B cell (primary cell): ENCODE measurements around the gene ABHD10. TPM values are rescaled to one million over a fixed set of nuclear protein-coding genes. Genes with fewer than 3 reads are reported as not detected.

Source experiments
- ATAC-seq: fragments of 200-7000 bp; cut with Tn5 transposase; one replicate; pipeline ENCODE4 v1.10.0; 2021; ENCODE audit warnings: low read depth, mild to moderate bottlenecking, moderate number of reproducible peaks, moderate library complexity
- CTCF ChIA-PET: fragments of 350-600 bp; sonication (Branson Sonifier 250); formaldehyde crosslinking; loops from one replicate; lab custom pipeline; 2021; ENCODE audit warnings: antibody characterized with exemption, inconsistent platforms; lab: Charles Lee
- POLR2A ChIA-PET: fragments of 350-600 bp; sonication (Branson Sonifier 250); formaldehyde crosslinking; loops from one replicate; lab custom pipeline; 2021; ENCODE audit warnings: antibody characterized with exemption; lab: Charles Lee
- DNase-seq: peaks from one replicate; pipeline ENCODE4 v3.0.0; 2013
- H2AFZ ChIP-seq: 2 replicates; pipeline ENCODE4 v1.6.1; 2012; ENCODE audit warnings: mild to moderate bottlenecking, low read depth, low read length; ENCODE audit not compliant: insufficient read depth, poor library complexity, severe bottlenecking
- H3K27ac ChIP-seq, 2 donors: 1 replicate in 1 of 2; 2 replicates in 1 of 2; pipeline ENCODE4 v1.5.1; 2012 to 2013; ENCODE audit warnings: low read length in 2 of 2, mild to moderate bottlenecking in 2 of 2, moderate library complexity in 1 of 2
- H3K27me3 ChIP-seq, 4 experiments: fragments of 200-600 bp in 1 of 4; sonication (generic) in 1 of 4; replicated peaks in 1 of 4; 1 replicate in 2 of 4; 2 replicates in 2 of 4; pipeline versions ENCODE4 v1.6.1 to v1.7.0; 2013 to 2016; ENCODE audit warnings: low read length in 3 of 4, mild to moderate bottlenecking in 2 of 4, mixed read lengths in 1 of 4, moderate library complexity in 1 of 4; ENCODE audit not compliant: insufficient read depth in 4 of 4, control insufficient read depth in 3 of 4; ENCODE audit errors: control extremely low read depth in 1 of 4
- H3K36me3 ChIP-seq, 2 experiments: replicated peaks in 1 of 2; 1 replicate in 1 of 2; 2 replicates in 1 of 2; pipeline versions ENCODE4 v1.6.1 to v1.7.1; 2013; ENCODE audit warnings: low read length in 1 of 2; ENCODE audit not compliant: insufficient read depth in 2 of 2, control insufficient read depth in 1 of 2; ENCODE audit errors: control extremely low read depth in 1 of 2, extremely low read depth in 1 of 2
- H3K4me1 ChIP-seq, 2 donors: fragments of 200-600 bp in 1 of 2; sonication (generic) in 1 of 2; 1 replicate in 1 of 2; 2 replicates in 1 of 2; pipeline versions ENCODE4 v1.5.1 to v1.6.1; 2013 to 2017; ENCODE audit warnings: low read length in 2 of 2; ENCODE audit not compliant: control insufficient read depth in 2 of 2, insufficient read depth in 2 of 2
- H3K4me2 ChIP-seq: replicated peaks from 2 replicates; pipeline ENCODE3; 2012; ENCODE audit warnings: mild to moderate bottlenecking, low read depth, low read length; ENCODE audit not compliant: poor library complexity, severe bottlenecking
- H3K4me3 ChIP-seq, 5 experiments: fragments of 200-600 bp in 1 of 5; sonication (generic) in 1 of 5; 1 replicate in 3 of 5; 2 replicates in 2 of 5; pipeline versions ENCODE4 v1.5.1 to v1.7.0; 2011 to 2016; ENCODE audit warnings: low read length in 4 of 5, mild to moderate bottlenecking in 4 of 5, low read depth in 2 of 5, control low read depth in 1 of 5, moderate library complexity in 1 of 5; ENCODE audit not compliant: insufficient read depth in 1 of 5; ENCODE audit errors: control extremely low read depth in 1 of 5, extremely low read depth in 1 of 5
- H3K79me2 ChIP-seq: fragments of 200-600 bp; sonication (generic); one replicate; pipeline ENCODE4 v1.6.0; 2016; ENCODE audit warnings: low read length; ENCODE audit not compliant: control insufficient read depth, insufficient read depth
- H3K9ac ChIP-seq: fragments of 200-600 bp; sonication (generic); 2 replicates; pipeline ENCODE4 v1.6.1; 2017; ENCODE audit warnings: mild to moderate bottlenecking, low read length, moderate library complexity
- H3K9me3 ChIP-seq, 3 donors: one replicate each; pipeline versions ENCODE4 v1.6.1 to v1.7.1; 2013; ENCODE audit warnings: low read length in 2 of 3; ENCODE audit not compliant: control insufficient read depth in 2 of 3, insufficient read depth in 1 of 3; ENCODE audit errors: control extremely low read depth in 1 of 3
- H4K20me1 ChIP-seq: 2 replicates; pipeline ENCODE4 v1.6.0; 2012; ENCODE audit warnings: mild to moderate bottlenecking, low read length; ENCODE audit not compliant: insufficient read depth, control insufficient read depth, poor library complexity, severe bottlenecking
- H3K27ac Mint-ChIP-seq: one replicate; pipeline ENCODE4 v1.8.0; 2021; ENCODE audit warnings: mixed read lengths
- H3K27me3 Mint-ChIP-seq: one replicate; pipeline ENCODE4 v1.8.0; 2021; ENCODE audit warnings: mixed read lengths
- H3K4me1 Mint-ChIP-seq: one replicate; pipeline ENCODE4 v1.8.0; 2021; ENCODE audit warnings: mixed read lengths
- H3K4me3 Mint-ChIP-seq: one replicate; pipeline ENCODE4 v1.8.0; 2021; ENCODE audit warnings: mixed read lengths
- H3K9me3 Mint-ChIP-seq: one replicate; pipeline ENCODE4 v1.8.0; 2022; ENCODE audit warnings: mixed read lengths; ENCODE audit not compliant: insufficient read depth
- EZH2 ChIP-seq: IDR thresholded peaks from 2 replicates; pipeline ENCODE4 v1.6.1; 2012; ENCODE audit warnings: borderline replicate concordance, low read depth, mild to moderate bottlenecking, moderate library complexity, low read length; ENCODE audit not compliant: insufficient read depth, poor library complexity, severe bottlenecking
- WGBS: methylation state at CpG from one replicate; pipeline ENCODE4 v1.1.5; 2013; ENCODE audit warnings: missing lambda C conversion rate; ENCODE audit not compliant: insufficient coverage; 5-methylcytosine and 5-hydroxymethylcytosine counted together
- intact Hi-C: fragments of 100-400 bp; cut with micrococcal nuclease; formaldehyde crosslinking; loops from one replicate; pipeline ENCODE4 v1.10.0; 2022
- polyA plus RNA-seq: library from polyadenylated mRNA; depleted of rRNA; stranded (reverse); fragments of >200 nt; gene quantifications from 2 replicates; pipeline ENCODE4 v1.2.3, GENCODE V29; 2012
- total RNA-seq, 2 donors: library from RNA; stranded (reverse); fragments of 120-200 nt in 1 of 2; gene quantifications; 1 replicate in 1 of 2; 2 replicates in 1 of 2; pipeline versions ENCODE4 v1.2.3 to v1.2.4, GENCODE V29; 2013 to 2022
- TF ChIP-seq, protein P1 (sequence below): fragments of 200-600 bp; IDR thresholded peaks from one replicate; pipeline ENCODE4 v1.8.0; 2022; ENCODE audit warnings: antibody characterized with exemption, mild to moderate bottlenecking

ABHD10 gene
- total and polyA plus RNA-seq, 2 donors (not counting 1 experiment from before 2014, with no cell fraction given), result 22.1 to 40.1 TPM

- no CpG with 5 or more reads among the region's 1 CpG for WGBS
- CTCF ChIA-PET, result no interaction called here
Observed at GRCh38 chr3:111947231-111947630, 31.6 kb upstream of the ABHD10 start.

GRCh38 chr3:111948786-111949185 lies 30.0 kb upstream of the ABHD10 start:
- Histone ChIP-seq H3K27ac (no peak overlapping the region), H3K4me3 (no peak overlapping the region), H3K9ac (no peak overlapping the region), H3K27me3 (no peaks in the 10 kb centered on the region), H3K4me1 (no peaks in the 10 kb centered on the region), H3K9me3 (no peaks in the 10 kb centered on the region), H2AFZ (no peak overlapping the region), H3K4me2 (no peak overlapping the region), H3K36me3 (no peaks in the 10 kb centered on the region), H3K79me2 (no peaks in the 10 kb centered on the region), H4K20me1 (no peaks in the 10 kb centered on the region)
- no peaks in the 10 kb centered on the region for H3K27me3 Mint-ChIP-seq
- no peak overlapping the region for H3K27ac Mint-ChIP-seq
- DNase-seq (no peak), ATAC-seq (no peak)
- TF ChIP-seq EZH2, result no peak
- TF ChIP-seq, protein P1, sequence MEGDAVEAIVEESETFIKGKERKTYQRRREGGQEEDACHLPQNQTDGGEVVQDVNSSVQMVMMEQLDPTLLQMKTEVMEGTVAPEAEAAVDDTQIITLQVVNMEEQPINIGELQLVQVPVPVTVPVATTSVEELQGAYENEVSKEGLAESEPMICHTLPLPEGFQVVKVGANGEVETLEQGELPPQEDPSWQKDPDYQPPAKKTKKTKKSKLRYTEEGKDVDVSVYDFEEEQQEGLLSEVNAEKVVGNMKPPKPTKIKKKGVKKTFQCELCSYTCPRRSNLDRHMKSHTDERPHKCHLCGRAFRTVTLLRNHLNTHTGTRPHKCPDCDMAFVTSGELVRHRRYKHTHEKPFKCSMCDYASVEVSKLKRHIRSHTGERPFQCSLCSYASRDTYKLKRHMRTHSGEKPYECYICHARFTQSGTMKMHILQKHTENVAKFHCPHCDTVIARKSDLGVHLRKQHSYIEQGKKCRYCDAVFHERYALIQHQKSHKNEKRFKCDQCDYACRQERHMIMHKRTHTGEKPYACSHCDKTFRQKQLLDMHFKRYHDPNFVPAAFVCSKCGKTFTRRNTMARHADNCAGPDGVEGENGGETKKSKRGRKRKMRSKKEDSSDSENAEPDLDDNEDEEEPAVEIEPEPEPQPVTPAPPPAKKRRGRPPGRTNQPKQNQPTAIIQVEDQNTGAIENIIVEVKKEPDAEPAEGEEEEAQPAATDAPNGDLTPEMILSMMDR, result no peak
- no peaks in the 10 kb centered on the region for H3K9me3 Mint-ChIP-seq
- H3K4me1 Mint-ChIP-seq, result no peaks in the 10 kb centered on the region
- H3K4me3 Mint-ChIP-seq, result no peak overlapping the region
- POLR2A ChIA-PET, result no interaction called here
- 80% methylated on average over 1 of the region's 9 CpGs for WGBS
- intact Hi-C loops, result no loop called here
- CTCF ChIA-PET, result no interaction called here

More at GRCh38 chr3:111947231-111947630, 31.6 kb upstream of the ABHD10 start:
- Histone ChIP-seq H3K36me3 (no peaks in the 10 kb centered on the region), H3K4me2 (no peak overlapping the region), H3K27ac (no peak overlapping the region), H3K79me2 (no peaks in the 10 kb centered on the region), H3K27me3 (no peaks in the 10 kb centered on the region), H3K9me3 (no peaks in the 10 kb centered on the region), H2AFZ (no peak overlapping the region), H3K4me3 (no peak overlapping the region), H3K9ac (no peak overlapping the region), H3K4me1 (no peaks in the 10 kb centered on the region), H4K20me1 (no peaks in the 10 kb centered on the region)
- Mint-ChIP-seq H3K4me1 (no peaks in the 10 kb centered on the region), H3K27ac (no peak overlapping the region), H3K4me3 (no peak overlapping the region), H3K27me3 (no peaks in the 10 kb centered on the region), H3K9me3 (no peaks in the 10 kb centered on the region)
- POLR2A ChIA-PET, result no interaction called here
- no peak for DNase-seq
- no peak for TF ChIP-seq EZH2
- TF ChIP-seq, protein P1, result no peak
- intact Hi-C loops, result no loop called here
- no peak for ATAC-seq
